Brain microvascular endothelial cell (primary cell): ENCODE measurements around the gene PIP4K2C.
"Not testable (repeated sequence)": the region's sequence is repeated elsewhere in the genome, so short reads cannot be mapped to it uniquely, and the experiment has no call there.

Experiments
- DNase-seq: peaks from one replicate; pipeline ENCODE4 v3.0.0-alpha.2; 2020
- H3K27ac ChIP-seq: fragments of 250-450 bp; sonication (Bioruptor Pico); 2 replicates; pipeline ENCODE4 v1.5.1; 2020; ENCODE audit warnings: mild to moderate bottlenecking, moderate library complexity
- H3K27me3 ChIP-seq: fragments of 250-450 bp; sonication (Bioruptor Pico); replicated peaks from 2 replicates; pipeline ENCODE4 v1.5.1; 2020; ENCODE audit warnings: mild to moderate bottlenecking
- H3K36me3 ChIP-seq: fragments of 250-450 bp; sonication (Bioruptor Pico); replicated peaks from 2 replicates; pipeline ENCODE4 v1.5.1; 2020; ENCODE audit warnings: mild to moderate bottlenecking
- H3K4me3 ChIP-seq: 2 replicates; pipeline ENCODE4 v1.5.1; 2011; ENCODE audit warnings: low read depth, mild to moderate bottlenecking, control low read depth, low read length, moderate library complexity
- in situ Hi-C: cut with HindIII; loops from 2 replicates; pipeline ENCODE4 v1.10.0; 2017; ENCODE audit warnings: low sequenced_read_pairs, low pct_ligation_motif_present
- TF ChIP-seq, protein P1 (sequence below): IDR thresholded peaks from 2 replicates; pipeline ENCODE4 v1.5.1; 2011; ENCODE audit warnings: low read depth, mild to moderate bottlenecking, moderate library complexity, low read length, control low read depth, inconsistent platforms; ENCODE audit errors: missing control alignments

The PIP4K2C gene

DNA sequence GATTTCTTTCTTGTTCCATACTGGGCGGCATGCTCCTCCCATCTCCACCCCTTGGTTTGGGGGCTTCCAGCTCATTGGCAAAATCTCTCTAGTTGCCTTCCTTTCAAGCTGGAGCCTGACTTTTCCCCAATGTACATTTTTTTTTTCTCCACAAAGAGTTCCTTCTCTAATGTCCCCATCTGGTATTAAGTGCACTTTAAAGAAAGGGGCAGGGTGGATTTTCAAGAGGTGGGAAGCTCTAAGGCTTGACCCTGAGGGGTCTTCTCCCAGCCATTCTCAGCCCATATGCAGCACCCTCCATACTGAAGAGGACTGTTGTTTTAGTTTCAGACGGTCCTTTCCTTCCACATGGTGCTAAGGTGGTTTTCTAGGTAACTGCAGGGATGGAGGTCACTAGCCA is 5.8 kb upstream of the PIP4K2C start:
- Histone ChIP-seq H3K36me3 (no peaks in the 10 kb centered on the region), H3K4me3 (no peak overlapping the region), H3K27me3 (peaks cover 5% of the 10 kb centered on the region), H3K27ac (no peak overlapping the region)
- DNase-seq, result no peak
- TF ChIP-seq, protein P1, sequence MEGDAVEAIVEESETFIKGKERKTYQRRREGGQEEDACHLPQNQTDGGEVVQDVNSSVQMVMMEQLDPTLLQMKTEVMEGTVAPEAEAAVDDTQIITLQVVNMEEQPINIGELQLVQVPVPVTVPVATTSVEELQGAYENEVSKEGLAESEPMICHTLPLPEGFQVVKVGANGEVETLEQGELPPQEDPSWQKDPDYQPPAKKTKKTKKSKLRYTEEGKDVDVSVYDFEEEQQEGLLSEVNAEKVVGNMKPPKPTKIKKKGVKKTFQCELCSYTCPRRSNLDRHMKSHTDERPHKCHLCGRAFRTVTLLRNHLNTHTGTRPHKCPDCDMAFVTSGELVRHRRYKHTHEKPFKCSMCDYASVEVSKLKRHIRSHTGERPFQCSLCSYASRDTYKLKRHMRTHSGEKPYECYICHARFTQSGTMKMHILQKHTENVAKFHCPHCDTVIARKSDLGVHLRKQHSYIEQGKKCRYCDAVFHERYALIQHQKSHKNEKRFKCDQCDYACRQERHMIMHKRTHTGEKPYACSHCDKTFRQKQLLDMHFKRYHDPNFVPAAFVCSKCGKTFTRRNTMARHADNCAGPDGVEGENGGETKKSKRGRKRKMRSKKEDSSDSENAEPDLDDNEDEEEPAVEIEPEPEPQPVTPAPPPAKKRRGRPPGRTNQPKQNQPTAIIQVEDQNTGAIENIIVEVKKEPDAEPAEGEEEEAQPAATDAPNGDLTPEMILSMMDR, result no peak
- in situ Hi-C loops, result no loop called here

DNA sequence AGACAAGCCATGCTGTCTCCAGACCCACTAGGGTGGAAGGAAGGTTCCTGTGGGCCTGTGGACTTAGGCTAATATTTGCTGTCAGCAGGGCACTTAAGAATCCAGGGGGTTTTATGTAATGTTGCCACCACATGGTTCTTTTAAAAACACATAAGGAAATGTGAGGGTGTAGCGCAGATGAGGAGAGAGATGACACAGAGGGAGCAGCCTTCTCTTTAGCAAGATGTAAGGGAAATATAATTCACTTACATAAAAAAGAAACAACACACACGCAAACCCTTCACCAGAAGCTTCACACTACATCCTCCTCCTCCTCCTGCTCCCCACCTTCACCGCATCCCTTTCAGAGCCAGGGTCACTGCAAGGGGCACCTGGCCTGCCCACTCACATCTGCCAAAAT is 4.9 kb upstream of the PIP4K2C start:
- Histone ChIP-seq H3K36me3 (no peaks in the 10 kb centered on the region), H3K27me3 (peaks cover 5% of the 10 kb centered on the region), H3K4me3 (no peak overlapping the region), H3K27ac (no peak overlapping the region)
- TF ChIP-seq, protein P1, result no peak
- DNase-seq, result no peak
- in situ Hi-C loops, result no loop called here

DNA sequence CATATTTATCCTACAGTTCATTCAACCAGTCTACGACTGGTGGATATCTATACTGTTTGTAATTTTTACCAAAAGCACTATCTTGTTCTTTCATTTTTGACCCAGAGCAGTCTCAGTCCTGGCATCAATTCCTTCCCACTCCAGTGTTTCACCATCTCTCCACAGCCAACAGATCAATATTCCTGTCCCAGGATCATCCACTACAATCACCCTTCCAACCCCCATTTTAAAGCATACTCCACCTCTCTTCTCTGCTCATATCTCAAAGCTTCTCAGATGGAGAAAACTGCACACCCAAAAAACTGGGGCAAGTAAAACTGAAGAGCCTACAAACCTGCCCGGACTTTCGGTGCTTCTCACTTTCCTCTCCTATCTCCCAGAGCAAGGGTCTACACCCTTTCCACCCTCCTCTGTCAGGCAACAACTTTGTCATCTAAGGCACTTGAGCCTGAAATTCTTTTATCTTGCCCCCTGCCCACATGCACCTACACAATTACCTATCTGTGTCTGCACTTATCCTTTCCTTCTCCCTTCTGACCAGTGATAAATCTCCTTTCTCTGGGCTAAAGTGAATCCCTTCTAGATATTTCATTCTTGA is 4.1 kb upstream of the PIP4K2C start:
- H3K36me3 ChIP-seq, result no peaks in the 10 kb centered on the region
- TF ChIP-seq, protein P1, result no peak
- peaks cover 5% of the 10 kb centered on the region for H3K27me3 ChIP-seq
- no peak overlapping the region for H3K27ac ChIP-seq
- in situ Hi-C loops, result no loop called here
- no peak for DNase-seq
- H3K4me3 ChIP-seq, result no peak overlapping the region

DNA sequence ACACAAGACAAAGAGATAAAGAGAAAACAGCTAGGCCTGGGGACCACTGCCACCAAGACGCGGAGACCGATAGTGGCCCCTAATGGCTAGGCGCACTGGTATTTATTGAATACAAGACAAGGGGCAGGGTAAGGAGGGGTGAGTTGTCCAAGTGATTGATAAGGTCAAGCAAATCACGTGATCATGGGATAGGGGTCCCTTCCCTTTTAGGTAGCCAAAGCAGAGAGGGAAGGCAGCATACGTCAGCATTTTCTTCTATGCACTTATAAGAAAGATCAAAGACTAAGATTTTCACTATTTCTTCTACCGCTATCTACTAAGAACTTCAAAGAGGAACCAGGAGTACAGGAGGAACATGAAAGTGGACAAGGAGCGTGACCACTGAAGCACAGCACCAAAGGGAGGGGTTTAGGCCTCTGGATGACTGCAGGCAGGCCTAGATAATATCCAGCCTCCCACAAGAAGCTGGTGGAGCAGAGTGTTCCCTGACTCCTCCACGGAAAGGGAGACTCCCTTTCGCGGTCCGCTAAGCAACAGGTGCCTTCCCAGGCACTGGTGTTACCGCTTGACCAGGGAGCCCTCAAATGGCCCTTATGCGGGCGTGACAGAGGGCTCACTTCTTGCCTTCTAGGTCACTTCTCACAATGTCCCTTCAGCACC is 1.9 kb upstream of the PIP4K2C start:
- H3K36me3 ChIP-seq, in situ Hi-C loops, H3K4me3 ChIP-seq, DNase-seq, H3K27me3 ChIP-seq, H3K27ac ChIP-seq: not testable (repeated sequence)

DNA sequence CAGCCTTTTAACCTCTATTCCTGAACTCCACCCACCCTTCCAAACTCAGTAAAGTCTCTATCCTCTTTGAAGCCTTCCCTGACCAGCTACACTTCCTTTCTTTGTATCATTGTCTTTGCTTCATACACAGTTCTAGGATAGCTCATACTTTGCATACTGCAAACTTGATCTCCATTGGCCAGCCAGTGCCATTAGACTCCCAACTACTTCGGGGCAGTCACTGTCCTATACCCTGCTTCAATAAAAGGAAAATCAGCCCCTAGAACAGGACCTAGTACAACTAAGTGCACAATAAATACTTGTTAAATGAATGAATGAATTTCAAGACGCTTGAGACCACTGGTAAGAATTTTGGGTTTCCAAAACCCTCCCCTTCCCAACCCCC is 521 bp upstream of the PIP4K2C start:
- no peak for DNase-seq
- Histone ChIP-seq H3K36me3 (no peaks in the 10 kb centered on the region), H3K4me3 (peak overlapping the region; percentile 80), H3K27ac (no peak overlapping the region), H3K27me3 (peaks cover 3% of the 10 kb centered on the region)
- TF ChIP-seq, protein P1, result no peak
- in situ Hi-C loops, result no loop called here

DNA sequence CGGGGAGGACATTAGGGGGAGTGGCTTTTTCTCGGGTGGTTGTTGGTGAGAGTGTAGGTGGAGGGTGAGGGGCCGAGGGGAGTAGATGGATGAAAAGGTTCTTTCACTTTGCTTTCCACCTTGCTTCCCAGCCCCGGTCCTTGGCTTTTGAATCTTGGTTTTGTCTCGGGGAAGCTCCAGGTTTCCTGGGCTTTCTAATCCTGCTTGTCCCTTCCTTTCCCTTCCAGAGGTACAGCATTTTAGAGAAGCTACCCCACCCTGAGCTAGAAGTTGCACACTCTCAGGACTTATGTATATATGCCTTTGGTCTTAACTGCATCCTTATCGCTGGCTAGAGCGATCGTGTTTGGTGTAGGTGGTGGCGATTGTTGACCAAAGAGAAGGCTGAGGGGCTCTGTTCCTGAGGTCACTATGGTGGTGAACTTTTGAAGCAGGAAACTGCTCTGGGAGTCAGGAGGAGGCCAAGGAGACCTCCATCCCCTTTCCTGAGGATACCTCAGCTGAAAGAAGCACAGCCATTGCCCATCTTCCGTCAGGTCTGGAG is 862 bp downstream of the PIP4K2C start:
- peak overlapping the region; percentile 80 for H3K4me3 ChIP-seq
- in situ Hi-C loops, result no loop called here
- TF ChIP-seq, protein P1, result no peak
- no peak overlapping the region for H3K27ac ChIP-seq
- no peaks in the 10 kb centered on the region for H3K36me3 ChIP-seq
- H3K27me3 ChIP-seq, result peaks cover 2% of the 10 kb centered on the region
- DNase-seq, result no peak
